DND-41 (cell line): ENCODE measurements around the gene FMN2.

ENCODE experiments used
- ATAC-seq: fragments of 200-7000 bp; cut with Tn5 transposase; 3 replicates; pipeline ENCODE4 v1.9.1; 2021; ENCODE audit warnings: low read depth; ENCODE audit not compliant: insufficient read depth
- DNase-seq: peaks from one replicate; pipeline ENCODE4 v3.0.0-alpha.2; 2020
- H2AFZ ChIP-seq: 2 replicates; pipeline ENCODE4 v1.6.0; 2012; ENCODE audit warnings: low read depth, low read length
- H3K27ac ChIP-seq: 2 replicates; pipeline ENCODE4 v1.5.1; 2012; ENCODE audit warnings: low read length, inconsistent platforms
- H3K27me3 ChIP-seq: fragments of 200-600 bp; sonication (generic); 2 replicates; pipeline ENCODE4 v1.6.0; 2012; ENCODE audit warnings: low read length, mild to moderate bottlenecking, inconsistent platforms; ENCODE audit not compliant: insufficient read depth, poor library complexity
- H3K36me3 ChIP-seq: 2 replicates; pipeline ENCODE4 v1.5.1; 2012; ENCODE audit warnings: low read length, inconsistent platforms; ENCODE audit not compliant: insufficient read depth
- H3K4me1 ChIP-seq: 2 replicates; pipeline ENCODE4 v1.5.1; 2012; ENCODE audit warnings: mild to moderate bottlenecking, low read length; ENCODE audit not compliant: insufficient read depth
- H3K4me2 ChIP-seq: 2 replicates; pipeline ENCODE4 v1.6.0; 2012; ENCODE audit warnings: mild to moderate bottlenecking, moderate library complexity, low read length, inconsistent platforms; ENCODE audit not compliant: insufficient read depth
- H3K4me3 ChIP-seq, 2 experiments: fragments of 200-600 bp in 1 of 2; shearing (Covaris generic) in 1 of 2; 2 replicates each; pipeline ENCODE4 v1.5.1; 2012 to 2016; ENCODE audit warnings: inconsistent platforms in 2 of 2, low read length in 2 of 2, mild to moderate bottlenecking in 2 of 2, low read depth in 1 of 2, moderate library complexity in 1 of 2
- H3K79me2 ChIP-seq: 2 replicates; pipeline ENCODE4 v1.6.0; 2012; ENCODE audit warnings: low read length, inconsistent platforms; ENCODE audit not compliant: insufficient read depth
- H3K9ac ChIP-seq: 2 replicates; pipeline ENCODE4 v1.6.0; 2012; ENCODE audit warnings: low read depth, mild to moderate bottlenecking, inconsistent platforms, low read length, moderate library complexity
- H3K9me3 ChIP-seq: 2 replicates; pipeline ENCODE4 v1.5.1; 2012; ENCODE audit warnings: low read length, moderate library complexity, mild to moderate bottlenecking, inconsistent platforms; ENCODE audit not compliant: insufficient read depth, severe bottlenecking
- H4K20me1 ChIP-seq: 2 replicates; pipeline ENCODE4 v1.6.0; 2012; ENCODE audit warnings: low read length; ENCODE audit not compliant: insufficient read depth
- CTCF ChIP-seq: IDR thresholded peaks from 2 replicates; pipeline ENCODE4 v1.5.1; 2012; ENCODE audit warnings: borderline replicate concordance, low read length, moderate library complexity, mild to moderate bottlenecking; ENCODE audit not compliant: poor library complexity, severe bottlenecking; ENCODE audit errors: extremely low read depth
- EZH2 ChIP-seq: IDR thresholded peaks from 3 replicates; pipeline ENCODE4 v1.6.1; 2012; ENCODE audit warnings: borderline replicate concordance, low read depth, mild to moderate bottlenecking, moderate library complexity, low read length, inconsistent platforms; ENCODE audit not compliant: severe bottlenecking

Gene FMN2

GRCh38 chr1:240107058-240107684, 15.5 kb downstream of the FMN2 start:
- H3K27me3 ChIP-seq = no peaks in the 10 kb centered on the region
- no peaks in the 10 kb centered on the region for H3K9me3 ChIP-seq
- H3K4me3 ChIP-seq = no peak overlapping the region
- TF ChIP-seq EZH2 = no peak
- TF ChIP-seq CTCF = no peak
- H3K4me1 ChIP-seq = no peaks in the 10 kb centered on the region
- no peak overlapping the region for H3K9ac ChIP-seq
- H3K79me2 ChIP-seq = no peaks in the 10 kb centered on the region
- DNase-seq (no peak), ATAC-seq (no peak)
- H3K27ac ChIP-seq = no peak overlapping the region
- no peaks in the 10 kb centered on the region for H4K20me1 ChIP-seq
- no peak overlapping the region for H2AFZ ChIP-seq
- H3K36me3 ChIP-seq = no peaks in the 10 kb centered on the region
- H3K4me2 ChIP-seq = no peak overlapping the region

- no peak for DNase-seq
These were observed 17.4 kb downstream of the FMN2 start for GRCh38 chr1:240109130-240109529.

GRCh38 chr1:240109920-240110636, 18.4 kb downstream of the FMN2 start:
- no peak for ATAC-seq
- DNase-seq = no peak
- Histone ChIP-seq H3K36me3 (no peaks in the 10 kb centered on the region), H2AFZ (no peak overlapping the region), H3K4me1 (no peaks in the 10 kb centered on the region), H3K9ac (no peak overlapping the region), H3K27me3 (no peaks in the 10 kb centered on the region), H3K9me3 (no peaks in the 10 kb centered on the region), H3K79me2 (no peaks in the 10 kb centered on the region), H3K4me2 (no peak overlapping the region), H3K4me3 (no peak overlapping the region), H3K27ac (no peak overlapping the region), H4K20me1 (no peaks in the 10 kb centered on the region)
- TF ChIP-seq CTCF (no peak), EZH2 (no peak)

More at GRCh38 chr1:240109130-240109529, 17.4 kb downstream of the FMN2 start:
- Histone ChIP-seq H3K4me3 (no peak overlapping the region), H3K9me3 (no peaks in the 10 kb centered on the region), H3K9ac (no peak overlapping the region), H2AFZ (no peak overlapping the region), H3K27ac (no peak overlapping the region), H3K36me3 (no peaks in the 10 kb centered on the region), H3K4me1 (no peaks in the 10 kb centered on the region), H3K79me2 (no peaks in the 10 kb centered on the region), H3K27me3 (no peaks in the 10 kb centered on the region), H4K20me1 (no peaks in the 10 kb centered on the region), H3K4me2 (no peak overlapping the region)
- TF ChIP-seq CTCF = no peak
- ATAC-seq = no peak
